A673 (cell line): Measurements from ENCODE around the gene APBA3.

Experiments used
- CTCF ChIP-seq: fragments of 300-800, 200-600 bp; sonication (generic); conservative IDR thresholded peaks from 2 replicates; pipeline ENCODE4 v1.5.1; 2017; ENCODE audit warnings: low read depth, mild to moderate bottlenecking, antibody characterized with exemption, low read length, moderate library complexity, mixed read lengths
- EZH2 ChIP-seq: fragments of 200-600 bp; sonication (generic); IDR thresholded peaks from 2 replicates; pipeline ENCODE4 v1.6.1; 2017; ENCODE audit warnings: borderline replicate concordance, low read depth, mild to moderate bottlenecking, mixed read lengths, antibody characterized with exemption, low read length; ENCODE audit not compliant: poor library complexity, severe bottlenecking

DNA sequence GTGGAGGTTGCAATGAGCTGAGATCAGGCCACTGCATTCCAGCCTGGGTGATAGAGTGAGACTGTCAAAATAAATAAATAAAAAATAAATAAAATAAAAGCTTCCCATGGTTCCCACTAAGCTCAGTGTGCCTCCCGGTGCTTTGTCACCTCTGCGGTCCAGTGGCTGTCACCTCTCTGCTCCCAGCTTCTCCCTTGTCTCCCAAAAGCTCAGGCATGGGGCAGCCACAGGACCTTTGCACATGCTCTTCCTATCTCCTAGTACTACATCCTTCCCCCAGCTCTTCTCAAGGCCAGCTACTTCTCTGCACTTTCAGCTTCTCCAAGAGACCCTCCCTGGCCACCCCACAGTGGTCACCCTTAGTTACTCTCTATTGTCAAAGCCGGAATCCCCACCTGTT, 32.3 kb upstream of the APBA3 start:
- no peak for TF ChIP-seq CTCF
- no peak for TF ChIP-seq EZH2
